Measurements from ENCODE around the gene CRLF1. TPM values are rescaled to one million over a fixed set of nuclear protein-coding genes. Genes with fewer than 3 reads are reported as not detected.

CRLF1 gene
- total RNA-seq, 2 experiments from 2014 or later, result 1.3 TPM; not detected in 1

DNA sequence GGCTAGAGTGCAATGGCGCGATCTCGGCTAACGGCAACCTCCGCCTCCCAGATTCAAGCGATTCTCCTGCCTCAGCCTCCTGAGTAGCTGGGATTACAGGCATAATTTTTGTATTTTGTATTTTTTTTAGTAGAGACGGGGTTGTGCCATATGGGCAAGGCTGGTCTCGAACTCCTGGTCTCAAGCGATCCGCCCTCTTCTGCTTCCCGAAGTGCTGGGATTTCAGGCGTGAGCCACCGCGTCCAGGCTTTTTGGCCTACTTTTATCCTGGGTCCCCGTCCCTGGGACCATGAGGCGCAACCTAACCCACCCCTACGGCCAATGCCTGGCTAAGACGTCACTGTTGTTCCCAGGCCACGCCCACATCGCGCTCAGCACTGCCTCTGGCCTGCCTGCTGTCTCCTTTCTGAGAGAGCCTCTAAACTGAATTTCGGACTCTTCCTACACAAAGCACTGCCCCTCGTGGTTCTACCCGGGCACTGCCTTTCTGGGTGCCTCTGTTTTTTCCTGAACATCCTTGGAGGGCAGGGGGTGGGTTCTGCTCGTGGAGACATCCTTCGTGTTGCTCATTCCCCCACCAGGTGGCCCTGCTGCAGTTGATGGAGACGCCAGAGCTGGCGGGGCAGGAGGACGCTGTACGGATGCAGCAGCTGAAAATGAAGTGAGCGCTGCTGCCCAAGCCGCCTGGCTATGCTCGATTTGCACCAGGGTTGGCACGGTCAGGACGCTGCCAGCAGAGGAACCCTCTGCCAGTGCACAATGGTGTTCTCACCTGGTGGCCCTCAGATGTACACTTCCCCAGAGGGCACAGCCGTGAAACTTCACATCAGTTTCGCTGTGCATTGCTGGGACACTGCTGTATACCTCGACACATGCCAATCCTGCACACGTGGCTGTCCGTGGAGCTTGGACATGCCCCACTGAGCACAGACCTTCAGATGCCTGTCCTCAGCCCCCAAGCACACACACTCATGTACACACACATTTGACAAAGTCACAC lies 16.0 kb downstream of the CRLF1 start:
- TF ChIP-seq EZH2phosphoT487 (IDR thresholded peaks at IDR 0.05; ENCODE audit: borderline replicate concordance, low read depth, low read length), result no peak
- peak; percentile 61 for TF ChIP-seq CTCF (conservative IDR thresholded peaks at IDR 0.05; ENCODE audit: low read length)
- Histone ChIP-seq H3K9me3 (ENCODE audit: low read length) (no peaks in the 10 kb centered on the region), H3K4me1 (ENCODE audit: insufficient read depth, low read length, poor library complexity, severe bottlenecking) (peaks cover 54% of the 10 kb centered on the region), H3K79me2 (ENCODE audit: insufficient read depth, low read depth, low read length) (peaks cover 10% of the 10 kb centered on the region), H3K9me2 (ENCODE audit: insufficient read depth, low read length) (no peaks in the 10 kb centered on the region), H4K20me1 (ENCODE audit: insufficient read depth, low read length) (no peaks in the 10 kb centered on the region), H3K36me3 (ENCODE audit: insufficient read depth, low read length) (peaks cover 17% of the 10 kb centered on the region; the same call in 1 of the 2 replicates), H2AFZ (ENCODE audit: low read length) (no peak overlapping the region), H3K4me3 (ENCODE audit: low read depth, low read length, poor library complexity, severe bottlenecking) (peak overlapping the region; percentile 68), H3K27ac (ENCODE audit: low read depth, low read length, poor library complexity, severe bottlenecking) (no peak overlapping the region), H3K4me2 (ENCODE audit: low read length) (peak overlapping the region; percentile 68)
- ChIA-PET POLR2A (interaction anchor here (0.7 to 1.0 kb wide), 2 partner anchors 39 to 727 kb away, joined by 4 read pairs; no protein-coding TSS in a partner anchor), CTCF (ENCODE audit: unreplicated experiment) (no interaction called here)
- DNase-seq (ENCODE audit: low spot score), result no peak
- intact Hi-C loops (cut with micrococcal nuclease; ENCODE audit: unreplicated experiment), result no loop called here
- TSS peak; percentile 81 for BruUV-seq (replicated peaks)

DNA sequence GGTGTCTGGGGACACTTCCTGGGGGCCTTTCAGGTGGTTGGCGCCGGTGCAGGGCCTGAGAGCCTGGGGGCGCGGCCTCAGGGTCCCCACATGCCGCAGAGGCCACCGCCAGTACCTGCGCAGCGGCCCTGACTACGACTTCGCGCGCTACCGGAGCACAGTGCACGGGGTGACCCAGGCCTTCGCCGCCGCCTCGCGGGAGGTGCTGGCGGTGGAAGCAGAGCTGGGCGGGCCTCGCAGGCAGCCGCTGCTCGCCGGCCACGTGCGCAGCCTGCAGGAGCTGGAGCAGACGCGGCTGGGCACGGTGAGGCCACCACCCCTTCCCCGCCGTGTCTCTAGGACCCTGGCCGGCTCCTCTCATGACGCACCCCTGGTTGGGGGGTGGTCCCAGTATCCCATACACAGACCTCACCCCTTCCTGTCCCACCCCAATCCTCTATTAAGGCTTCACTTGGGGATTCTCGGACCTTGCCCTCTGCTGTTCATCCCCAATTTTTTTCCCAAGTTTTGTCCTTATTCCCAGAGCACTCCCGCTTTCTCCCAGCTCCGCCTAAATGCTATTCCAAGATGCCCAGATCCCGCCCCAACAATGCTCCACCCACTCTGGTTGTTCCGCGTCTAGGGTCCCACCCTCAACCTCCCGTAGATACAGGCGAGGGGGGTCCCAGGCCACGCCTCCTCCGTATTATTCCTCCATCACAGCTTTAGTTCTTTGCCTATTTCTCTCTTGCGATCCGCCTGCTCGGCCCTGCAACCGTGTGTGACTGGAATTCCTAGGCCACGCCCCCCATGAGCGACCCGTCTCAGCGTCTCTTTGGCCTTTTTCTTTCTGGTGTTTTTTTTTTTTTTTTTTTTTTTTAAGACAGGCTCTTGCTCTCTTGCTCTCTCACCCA lies 17.0 kb downstream of the CRLF1 start:
- Histone ChIP-seq H3K4me3 (ENCODE audit: low read depth, low read length, poor library complexity, severe bottlenecking) (peak overlapping the region; percentile 68), H3K79me2 (ENCODE audit: insufficient read depth, low read depth, low read length) (peaks cover 10% of the 10 kb centered on the region), H2AFZ (ENCODE audit: low read length) (peak overlapping the region; percentile 80; the same call in 1 of the 2 replicates), H3K4me1 (ENCODE audit: insufficient read depth, low read length, poor library complexity, severe bottlenecking) (peaks cover 55% of the 10 kb centered on the region), H3K4me2 (ENCODE audit: low read length) (peak overlapping the region; percentile 68), H3K9me2 (ENCODE audit: insufficient read depth, low read length) (no peaks in the 10 kb centered on the region), H3K27ac (ENCODE audit: low read depth, low read length, poor library complexity, severe bottlenecking) (peak overlapping the region; percentile 70), H3K36me3 (ENCODE audit: insufficient read depth, low read length) (peaks cover 17% of the 10 kb centered on the region; the same call in 1 of the 2 replicates), H3K9me3 (ENCODE audit: low read length) (no peaks in the 10 kb centered on the region), H4K20me1 (ENCODE audit: insufficient read depth, low read length) (no peaks in the 10 kb centered on the region)
- TF ChIP-seq EZH2phosphoT487 (IDR thresholded peaks at IDR 0.05; ENCODE audit: borderline replicate concordance, low read depth, low read length), result no peak
- TF ChIP-seq CTCF (conservative IDR thresholded peaks at IDR 0.05; ENCODE audit: low read length), result no peak
- CTCF ChIA-PET (ENCODE audit: unreplicated experiment), result interaction anchor here (0.6 to 1.1 kb wide), 4 partner anchors 32 to 201 kb away, joined by 3 to 4 read pairs (median 4); no protein-coding TSS in a partner anchor
- intact Hi-C loops (cut with micrococcal nuclease; ENCODE audit: unreplicated experiment), result loop anchor here (1.0 to 5.0 kb wide), 6 partner anchors 47 to 243 kb away; partner anchors contain the start of genes ELL, FKBP8, KLHL26 and UPF1
- POLR2A ChIA-PET, result interaction anchor here (0.7 to 4.9 kb wide), 7 partner anchors 18 to 726 kb away, joined by 3 to 23 read pairs (median 5); partner anchors contain the start of genes FKBP8, KXD1 and UBA52
- no TSS peak for BruUV-seq (replicated peaks)
- DNase-seq (ENCODE audit: low spot score), result peak; percentile 80
